NCI-H2081 (cell line): ENCODE measurements around the gene TPPP.

ENCODE experiments used
- DNase-seq, 2 experiments: peaks; one replicate each; lab custom pipeline; 2025; lab: John Stamatoyannopoulos, UW

Gene TPPP

GRCh38 chr5:665541-665955 is 27.6 kb downstream of the TPPP start:
- no peak for DNase-seq

- no peak for DNase-seq
Observed at GRCh38 chr5:664994-665360, 28.2 kb downstream of the TPPP start.

GRCh38 chr5:664343-664993 is 28.7 kb downstream of the TPPP start:
- peak in 1 of 2 experiments; percentile 53 for DNase-seq

- peak; percentile 68 to 85 for DNase-seq
Observed at GRCh38 chr5:663436-664342, 29.5 kb downstream of the TPPP start.

- no peak for DNase-seq
Observed at GRCh38 chr5:662751-663435, 30.3 kb downstream of the TPPP start.

- no peak for DNase-seq
Observed at GRCh38 chr5:661891-662750, 31.0 kb downstream of the TPPP start.

- DNase-seq = no peak
Observed at GRCh38 chr5:660491-661030, 32.6 kb downstream of the TPPP start.

- DNase-seq = no peak
Observed at GRCh38 chr5:659496-660263, 33.5 kb downstream of the TPPP start.

- no peak for DNase-seq
Observed at GRCh38 chr5:658103-658502, 35.0 kb downstream of the TPPP start.

- no peak for DNase-seq
Observed at GRCh38 chr5:657570-657969, 35.6 kb downstream of the TPPP start.

- DNase-seq = no peak
Observed at GRCh38 chr5:655406-655805, 37.7 kb downstream of the TPPP start.

- no peak for DNase-seq
Observed at GRCh38 chr5:654071-654778, 38.9 kb downstream of the TPPP start.

- peak; percentile 77 to 95 for DNase-seq
Observed at GRCh38 chr5:652773-653350, 40.3 kb downstream of the TPPP start.

- no peak for DNase-seq
Observed at GRCh38 chr5:652023-652515, 41.1 kb downstream of the TPPP start.

- no peak for DNase-seq
Observed at GRCh38 chr5:651296-652022, 41.7 kb downstream of the TPPP start.

GRCh38 chr5:647727-648126 is 45.4 kb downstream of the TPPP start:
- DNase-seq = no peak

GRCh38 chr5:647311-647710 is 45.8 kb downstream of the TPPP start:
- DNase-seq = no peak

- no peak for DNase-seq
Observed at GRCh38 chr5:646396-647201, 46.6 kb downstream of the TPPP start.
